Activated CD8-positive, alpha-beta T cell treated with anti-CD3 and anti-CD28 coated beads for 36 hours (primary cell): ENCODE data around the gene MND1. TPM values are rescaled to one million over a fixed set of nuclear protein-coding genes. Genes with fewer than 3 reads are reported as not detected.

ENCODE experiments used
- ATAC-seq: fragments of 200-7000 bp; cut with Tn5 transposase; one replicate; pipeline ENCODE4 v1.10.0; 2021; ENCODE audit warnings: mild to moderate bottlenecking, moderate library complexity
- CTCF ChIA-PET: fragments of 350-600 bp; sonication (Branson Sonifier 250); formaldehyde crosslinking; loops from one replicate; lab custom pipeline; 2021; ENCODE audit warnings: antibody characterized with exemption; lab: Charles Lee
- POLR2A ChIA-PET: fragments of 350-600 bp; sonication (Branson Sonifier 250); formaldehyde crosslinking; loops from one replicate; lab custom pipeline; 2021; ENCODE audit warnings: antibody characterized with exemption; lab: Charles Lee
- DNase-seq: peaks from one replicate; pipeline ENCODE4 v3.0.0-alpha.2; 2020
- H3K27ac Mint-ChIP-seq: one replicate; pipeline ENCODE4 v1.8.0; 2021; ENCODE audit warnings: mild to moderate bottlenecking, mixed read lengths
- H3K27me3 Mint-ChIP-seq: one replicate; pipeline ENCODE4 v1.8.0; 2021; ENCODE audit warnings: mixed read lengths
- H3K36me3 Mint-ChIP-seq: one replicate; pipeline ENCODE4 v1.8.0; 2021; ENCODE audit warnings: low read depth, mixed read lengths
- H3K4me1 Mint-ChIP-seq: one replicate; pipeline ENCODE4 v1.8.0; 2021; ENCODE audit warnings: low read depth, mixed read lengths
- H3K4me3 Mint-ChIP-seq: one replicate; pipeline ENCODE4 v1.8.0; 2021; ENCODE audit warnings: mild to moderate bottlenecking, moderate library complexity, mixed read lengths
- H3K9me3 Mint-ChIP-seq: one replicate; pipeline ENCODE4 v1.8.0; 2021; ENCODE audit warnings: mixed read lengths
- intact Hi-C: fragments of 100-400 bp; cut with micrococcal nuclease; formaldehyde crosslinking; loops from one replicate; pipeline ENCODE4 v1.10.0; 2022
- total RNA-seq, 2 experiments: library from RNA; stranded (reverse); gene quantifications; one replicate each; pipeline ENCODE4 v1.2.3, GENCODE V29; 2021
- TF ChIP-seq, protein P1 (sequence below): fragments of 200-600 bp; IDR thresholded peaks from one replicate; pipeline ENCODE4 v1.8.0; 2022; ENCODE audit warnings: antibody characterized with exemption, mild to moderate bottlenecking

MND1 gene
- total RNA-seq, 2 experiments from 2014 or later, result 48.0 to 50.0 TPM

DNA sequence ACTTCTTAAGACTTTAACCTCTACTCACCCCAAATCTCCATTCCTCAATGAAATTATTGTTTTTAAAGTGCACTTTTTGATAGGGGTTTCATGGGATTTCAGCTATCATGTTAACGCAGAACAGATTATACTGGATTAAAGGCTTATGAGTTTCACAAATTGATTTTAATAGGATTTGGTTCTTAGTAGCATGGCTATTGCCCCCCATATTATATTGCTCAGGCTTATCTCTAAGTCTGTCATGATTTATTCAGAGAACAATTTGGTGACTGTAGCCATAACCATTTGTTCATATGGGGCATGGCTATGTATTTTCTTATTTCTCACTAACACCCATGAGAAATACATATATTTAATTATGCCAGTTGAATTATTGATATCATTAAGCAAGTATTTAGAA, 57.0 kb downstream of the MND1 start:
- Mint-ChIP-seq H3K36me3 (peaks cover 14% of the 10 kb centered on the region), H3K9me3 (peaks cover under 1% of the 10 kb centered on the region), H3K27ac (no peak overlapping the region), H3K4me3 (no peak overlapping the region), H3K4me1 (peaks cover 12% of the 10 kb centered on the region), H3K27me3 (no peaks in the 10 kb centered on the region)
- CTCF ChIA-PET, result interaction anchor here (0.6 kb wide), 1 partner anchor 316 kb away, joined by 3 read pairs; no protein-coding TSS in a partner anchor
- TF ChIP-seq, protein P1, sequence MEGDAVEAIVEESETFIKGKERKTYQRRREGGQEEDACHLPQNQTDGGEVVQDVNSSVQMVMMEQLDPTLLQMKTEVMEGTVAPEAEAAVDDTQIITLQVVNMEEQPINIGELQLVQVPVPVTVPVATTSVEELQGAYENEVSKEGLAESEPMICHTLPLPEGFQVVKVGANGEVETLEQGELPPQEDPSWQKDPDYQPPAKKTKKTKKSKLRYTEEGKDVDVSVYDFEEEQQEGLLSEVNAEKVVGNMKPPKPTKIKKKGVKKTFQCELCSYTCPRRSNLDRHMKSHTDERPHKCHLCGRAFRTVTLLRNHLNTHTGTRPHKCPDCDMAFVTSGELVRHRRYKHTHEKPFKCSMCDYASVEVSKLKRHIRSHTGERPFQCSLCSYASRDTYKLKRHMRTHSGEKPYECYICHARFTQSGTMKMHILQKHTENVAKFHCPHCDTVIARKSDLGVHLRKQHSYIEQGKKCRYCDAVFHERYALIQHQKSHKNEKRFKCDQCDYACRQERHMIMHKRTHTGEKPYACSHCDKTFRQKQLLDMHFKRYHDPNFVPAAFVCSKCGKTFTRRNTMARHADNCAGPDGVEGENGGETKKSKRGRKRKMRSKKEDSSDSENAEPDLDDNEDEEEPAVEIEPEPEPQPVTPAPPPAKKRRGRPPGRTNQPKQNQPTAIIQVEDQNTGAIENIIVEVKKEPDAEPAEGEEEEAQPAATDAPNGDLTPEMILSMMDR, result no peak
- ATAC-seq (no peak), DNase-seq (no peak)
- POLR2A ChIA-PET, result interaction anchor here (0.7 to 1.5 kb wide), 2 partner anchors 38 to 65 kb away, joined by 3 read pairs; partner anchors contain the start of gene TMEM131L
- intact Hi-C loops, result no loop called here

DNA sequence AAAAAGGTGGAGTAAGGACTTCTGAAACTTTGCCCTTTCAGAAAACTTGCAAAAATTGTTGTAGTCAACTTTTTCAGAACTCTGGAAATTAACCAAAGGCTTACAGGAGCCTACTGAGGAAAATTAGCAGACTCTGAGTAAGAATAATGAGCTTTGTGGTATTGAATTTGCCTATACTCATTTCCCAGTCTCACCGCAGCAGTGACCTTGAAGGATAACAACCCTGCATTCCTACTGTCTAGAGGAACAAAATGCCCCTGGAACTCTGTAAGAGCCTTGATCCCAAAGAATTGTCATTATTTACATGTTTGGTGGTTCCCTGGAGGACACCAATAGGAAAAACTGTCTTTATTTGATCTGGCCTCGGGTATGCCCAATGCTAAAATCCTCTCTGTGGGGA, 57.9 kb downstream of the MND1 start:
- Mint-ChIP-seq H3K4me3 (no peak overlapping the region), H3K27ac (no peak overlapping the region), H3K4me1 (peaks cover 12% of the 10 kb centered on the region), H3K9me3 (peaks cover 3% of the 10 kb centered on the region), H3K27me3 (no peaks in the 10 kb centered on the region), H3K36me3 (peaks cover 17% of the 10 kb centered on the region)
- no peak for DNase-seq
- ChIA-PET CTCF (no interaction called here), POLR2A (interaction anchor here (1.5 kb wide), 1 partner anchor 64 kb away, joined by 3 read pairs; the partner anchor contains the start of gene TMEM131L)
- ATAC-seq, result no peak
- TF ChIP-seq, protein P1, result no peak
- intact Hi-C loops, result no loop called here

DNA sequence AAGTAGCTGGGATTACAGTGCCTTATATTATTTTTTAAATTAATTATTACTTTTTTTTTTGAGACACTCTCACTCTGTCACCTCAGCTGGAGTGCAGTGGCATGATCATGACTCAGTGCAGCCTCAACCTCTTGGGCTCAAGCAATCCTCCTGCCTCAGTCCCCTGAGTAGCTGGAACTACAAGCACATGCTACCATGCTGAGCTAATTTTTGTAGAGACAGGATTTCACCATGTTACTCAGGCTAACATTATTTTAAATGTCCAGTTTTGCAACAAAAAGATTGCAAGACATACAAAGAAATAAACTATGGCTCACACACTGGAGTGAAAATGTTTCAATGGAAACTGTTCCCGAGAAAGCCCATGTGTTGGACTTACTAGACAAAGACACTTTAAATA, 59.2 kb downstream of the MND1 start:
- TF ChIP-seq, protein P1, result no peak
- peaks cover 3% of the 10 kb centered on the region for H3K9me3 Mint-ChIP-seq
- H3K4me1 Mint-ChIP-seq, result peaks cover 5% of the 10 kb centered on the region
- no peaks in the 10 kb centered on the region for H3K27me3 Mint-ChIP-seq
- ChIA-PET CTCF (interaction anchor here (0.7 kb wide), 1 partner anchor 18 kb away, joined by 4 read pairs; no protein-coding TSS in a partner anchor), POLR2A (no interaction called here)
- no peak for ATAC-seq
- DNase-seq, result no peak
- peaks cover 17% of the 10 kb centered on the region for H3K36me3 Mint-ChIP-seq
- H3K4me3 Mint-ChIP-seq, result no peak overlapping the region
- no peak overlapping the region for H3K27ac Mint-ChIP-seq
- intact Hi-C loops, result no loop called here

DNA sequence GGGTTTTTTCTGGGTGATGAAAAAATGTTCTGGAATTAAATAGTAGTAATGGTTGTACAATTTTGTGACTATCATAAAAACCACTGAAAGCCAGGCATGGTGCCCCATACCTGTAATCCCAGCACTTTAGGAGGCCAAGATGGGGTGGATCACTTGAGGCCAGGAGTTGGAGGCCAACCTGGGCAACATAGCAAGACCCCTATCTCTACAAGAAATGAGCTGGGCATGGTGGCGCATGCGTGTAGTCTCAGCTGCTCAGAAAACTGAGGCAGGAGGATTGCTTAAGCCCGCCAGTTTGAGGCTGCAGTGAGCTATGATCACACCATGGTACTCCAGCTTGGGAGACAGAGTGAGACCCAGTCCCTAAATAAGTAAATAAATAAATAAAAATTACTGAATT, 63.4 kb downstream of the MND1 start:
- Mint-ChIP-seq H3K27ac (no peak overlapping the region), H3K4me3 (no peak overlapping the region), H3K9me3 (peaks cover 3% of the 10 kb centered on the region), H3K36me3 (peaks cover 14% of the 10 kb centered on the region), H3K27me3 (no peaks in the 10 kb centered on the region), H3K4me1 (no peaks in the 10 kb centered on the region)
- CTCF ChIA-PET, result interaction anchor here (1.0 kb wide), 1 partner anchor 165 kb away, joined by 3 read pairs; no protein-coding TSS in a partner anchor
- TF ChIP-seq, protein P1, result no peak
- POLR2A ChIA-PET, result no interaction called here
- no peak for DNase-seq
- intact Hi-C loops, result no loop called here
- no peak for ATAC-seq

DNA sequence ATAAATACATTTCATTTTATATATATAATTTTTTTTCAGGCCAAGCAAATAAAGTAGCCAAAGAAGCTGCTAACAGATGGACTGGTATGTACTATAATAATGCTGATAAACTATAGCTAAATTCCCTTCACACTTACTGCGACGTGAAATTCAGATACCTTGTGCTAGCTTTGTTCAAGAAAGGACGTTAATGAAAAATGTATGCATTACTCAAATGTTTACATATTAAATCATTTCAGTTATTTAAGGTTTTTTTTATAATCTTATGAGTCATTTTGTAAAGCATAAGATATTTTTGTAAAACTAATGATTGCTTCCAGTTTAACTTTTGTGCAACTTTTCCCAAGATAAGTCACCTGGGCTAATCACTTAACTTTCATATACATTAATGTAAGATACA, 64.4 kb downstream of the MND1 start:
- DNase-seq (no peak), ATAC-seq (no peak)
- no peaks in the 10 kb centered on the region for H3K4me1 Mint-ChIP-seq
- intact Hi-C loops, result no loop called here
- H3K27me3 Mint-ChIP-seq, result no peaks in the 10 kb centered on the region
- TF ChIP-seq, protein P1, result no peak
- peaks cover 3% of the 10 kb centered on the region for H3K9me3 Mint-ChIP-seq
- ChIA-PET POLR2A (no interaction called here), CTCF (interaction anchor here (0.8 to 1.2 kb wide), 4 partner anchors 8 to 164 kb away, joined by 3 to 6 read pairs (median 3); no protein-coding TSS in a partner anchor)
- H3K4me3 Mint-ChIP-seq, result no peak overlapping the region
- no peak overlapping the region for H3K27ac Mint-ChIP-seq
- peaks cover 14% of the 10 kb centered on the region for H3K36me3 Mint-ChIP-seq
